Peyer's patch (tissue), 4 donors: Measurements from ENCODE around the gene C12orf56. TPM values are rescaled to one million over a fixed set of nuclear protein-coding genes. Genes with fewer than 3 reads are reported as not detected.

ENCODE experiments used
- DNase-seq, 3 donors: peaks; one replicate each; pipeline ENCODE4 v3.0.0-alpha.2; 2017 to 2019
- H3K27ac ChIP-seq, 4 donors: fragments of 200-600 bp; sonication (generic); one replicate each; pipeline ENCODE4 v1.5.1; 2016 to 2019
- H3K27me3 ChIP-seq, 2 donors: fragments of 200-600 bp; sonication (generic); one replicate each; pipeline ENCODE4 v1.5.1; 2019
- H3K36me3 ChIP-seq, 3 donors: fragments of 200-600 bp; sonication (generic); one replicate each; pipeline ENCODE4 v1.5.1; 2016 to 2019
- H3K4me1 ChIP-seq, 4 donors: fragments of 200-600 bp; sonication (generic); one replicate each; pipeline ENCODE4 v1.5.1; 2016 to 2019
- H3K4me3 ChIP-seq, 4 donors: fragments of 200-600 bp; sonication (generic); 1 replicate in 3 of 4; 2 replicates in 1 of 4; pipeline ENCODE4 v1.5.1; 2016 to 2019; ENCODE audit warnings: mild to moderate bottlenecking in 1 of 4
- H3K9me3 ChIP-seq, 4 donors: fragments of 200-600 bp; sonication (generic); one replicate each; pipeline ENCODE4 v1.5.1; 2016 to 2019; ENCODE audit warnings: mild to moderate bottlenecking in 1 of 4
- POLR2A ChIP-seq, 2 donors: fragments of 450-650 bp; IDR thresholded peaks; one replicate each; pipeline ENCODE4 v1.5.1; 2017; ENCODE audit warnings: antibody characterized with exemption in 2 of 2, mild to moderate bottlenecking in 2 of 2, moderate library complexity in 2 of 2
- total RNA-seq, 4 donors: library from RNA; depleted of rRNA; stranded (reverse); fragments of >200 nt; gene quantifications; one replicate each; pipeline ENCODE4 v1.1.0, GENCODE V29; 2016
- TF ChIP-seq, protein P1 (sequence below), 6 experiments: fragments of 450-650 bp in 4 of 6; fragments of 200-600 bp in 2 of 6; sonication (generic) in 1 of 6; IDR thresholded peaks; one replicate each; pipeline ENCODE4 v1.5.1; 2017 to 2019; ENCODE audit warnings: antibody characterized with exemption in 6 of 6, mild to moderate bottlenecking in 3 of 6, moderate library complexity in 1 of 6

The C12orf56 gene
- total RNA-seq, 4 donors from 2014 or later = not detected

DNA sequence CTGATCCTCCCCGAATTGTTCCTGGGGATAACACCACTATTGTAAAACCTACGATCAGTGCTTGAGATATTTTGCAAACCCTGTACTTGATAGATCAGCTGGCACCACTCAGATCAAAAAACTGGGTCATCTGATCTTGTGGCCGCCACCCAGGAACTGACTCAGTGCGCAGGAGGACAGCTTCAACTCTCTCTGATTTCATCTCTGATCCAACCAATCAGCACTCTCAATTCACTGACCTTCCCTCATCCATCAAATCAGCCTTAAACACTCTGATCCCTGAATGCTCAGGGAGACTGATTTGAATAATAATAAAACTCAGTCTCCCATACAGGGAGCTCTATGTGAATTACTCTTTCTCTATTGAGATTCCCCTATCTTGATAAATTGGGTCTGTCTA, 9.5 kb upstream of the C12orf56 start:
- Histone ChIP-seq H3K27ac (no peak overlapping the region), H3K9me3 (no peaks in the 10 kb centered on the region), H3K4me1 (peaks cover 0 to 5% (median 0%) of the 10 kb centered on the region in 4 donors), H3K4me3 (no peak overlapping the region), H3K36me3 (no peaks in the 10 kb centered on the region), H3K27me3 (no peaks in the 10 kb centered on the region)
- TF ChIP-seq POLR2A (IDR thresholded peaks at IDR 0.05) = no peak
- TF ChIP-seq, protein P1, sequence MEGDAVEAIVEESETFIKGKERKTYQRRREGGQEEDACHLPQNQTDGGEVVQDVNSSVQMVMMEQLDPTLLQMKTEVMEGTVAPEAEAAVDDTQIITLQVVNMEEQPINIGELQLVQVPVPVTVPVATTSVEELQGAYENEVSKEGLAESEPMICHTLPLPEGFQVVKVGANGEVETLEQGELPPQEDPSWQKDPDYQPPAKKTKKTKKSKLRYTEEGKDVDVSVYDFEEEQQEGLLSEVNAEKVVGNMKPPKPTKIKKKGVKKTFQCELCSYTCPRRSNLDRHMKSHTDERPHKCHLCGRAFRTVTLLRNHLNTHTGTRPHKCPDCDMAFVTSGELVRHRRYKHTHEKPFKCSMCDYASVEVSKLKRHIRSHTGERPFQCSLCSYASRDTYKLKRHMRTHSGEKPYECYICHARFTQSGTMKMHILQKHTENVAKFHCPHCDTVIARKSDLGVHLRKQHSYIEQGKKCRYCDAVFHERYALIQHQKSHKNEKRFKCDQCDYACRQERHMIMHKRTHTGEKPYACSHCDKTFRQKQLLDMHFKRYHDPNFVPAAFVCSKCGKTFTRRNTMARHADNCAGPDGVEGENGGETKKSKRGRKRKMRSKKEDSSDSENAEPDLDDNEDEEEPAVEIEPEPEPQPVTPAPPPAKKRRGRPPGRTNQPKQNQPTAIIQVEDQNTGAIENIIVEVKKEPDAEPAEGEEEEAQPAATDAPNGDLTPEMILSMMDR (IDR thresholded peaks at IDR 0.05) = no peak
- DNase-seq = no peak

DNA sequence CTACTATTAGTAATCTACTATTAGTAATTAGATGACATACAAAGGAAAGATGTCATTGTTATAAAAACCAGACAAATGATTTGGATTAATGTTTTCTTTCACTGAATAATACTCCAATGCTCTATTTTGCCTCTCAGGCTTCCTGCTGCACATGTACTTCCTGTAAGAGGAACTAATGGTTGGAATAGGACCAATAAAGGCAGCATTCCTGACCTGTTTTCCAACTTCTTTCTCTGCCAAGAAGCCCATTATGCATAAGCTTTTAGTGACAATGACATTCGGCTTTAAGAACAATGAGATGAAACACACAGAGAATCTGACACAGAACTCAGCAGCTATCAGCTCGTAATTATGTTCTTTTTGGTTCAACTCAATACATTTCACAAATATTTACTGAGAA, 5.2 kb upstream of the C12orf56 start:
- Histone ChIP-seq H3K36me3 (no peaks in the 10 kb centered on the region), H3K9me3 (no peaks in the 10 kb centered on the region), H3K4me3 (no peak overlapping the region), H3K4me1 (peaks cover 0 to under 1% (median 0%) of the 10 kb centered on the region in 4 donors), H3K27me3 (no peaks in the 10 kb centered on the region), H3K27ac (no peak overlapping the region)
- TF ChIP-seq POLR2A (IDR thresholded peaks at IDR 0.05) = no peak
- TF ChIP-seq, protein P1 (IDR thresholded peaks at IDR 0.05) = no peak
- no peak for DNase-seq

DNA sequence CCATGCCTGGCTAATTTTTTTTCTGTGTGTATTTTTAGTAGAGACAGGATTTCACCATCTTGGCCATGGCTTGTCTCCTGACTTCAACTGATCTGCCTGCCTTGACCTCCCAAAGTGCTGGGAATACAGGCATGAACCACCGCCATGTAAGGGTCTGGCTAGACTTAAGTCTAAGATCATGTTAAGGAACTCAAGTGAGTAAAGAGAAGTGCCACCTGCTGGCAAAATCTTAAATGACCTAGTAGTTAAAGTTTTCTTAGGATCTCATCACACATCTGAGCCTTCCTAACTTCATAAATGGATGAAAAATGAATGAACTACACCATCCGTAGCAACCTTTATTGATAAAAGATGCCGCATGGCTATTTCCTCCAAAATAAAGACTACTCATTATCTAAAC, 1.7 kb upstream of the C12orf56 start:
- TF ChIP-seq, protein P1 (IDR thresholded peaks at IDR 0.05) = peak in 3 of 6 experiments; percentile 21 to 31 (median 23)
- TF ChIP-seq POLR2A (IDR thresholded peaks at IDR 0.05) = no peak
- no peak for DNase-seq
- peaks cover 0 to 8% of the 10 kb centered on the region in 2 donors for H3K27me3 ChIP-seq

DNA sequence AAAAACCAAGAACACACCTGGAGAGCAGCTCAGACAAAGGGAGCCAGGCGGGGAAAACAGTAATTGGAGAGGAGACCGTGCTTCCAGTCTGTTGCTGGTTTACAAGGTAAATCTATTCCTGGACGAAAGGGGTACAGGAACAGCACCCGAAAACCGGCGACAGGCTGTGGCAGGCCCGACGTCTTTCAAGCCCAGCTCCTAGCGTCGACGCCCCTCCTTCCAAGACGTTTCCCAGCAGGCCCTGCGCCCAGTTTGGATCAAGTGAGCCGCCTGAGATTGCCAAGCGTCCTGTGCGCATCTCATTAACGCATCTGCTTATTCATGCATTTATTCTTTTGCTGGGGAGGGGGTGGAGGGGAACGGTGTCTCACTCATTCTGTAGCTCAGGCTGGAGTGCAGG, 1.4 kb downstream of the C12orf56 start:
- Histone ChIP-seq H3K4me1 (peaks cover 0 to 9% (median 0%) of the 10 kb centered on the region in 4 donors), H3K4me3 (no peak overlapping the region), H3K27me3 (peaks cover 0 to 8% of the 10 kb centered on the region in 2 donors), H3K36me3 (no peaks in the 10 kb centered on the region), H3K9me3 (no peaks in the 10 kb centered on the region), H3K27ac (no peak overlapping the region)
- no peak for DNase-seq
- no peak for TF ChIP-seq POLR2A (IDR thresholded peaks at IDR 0.05)
- TF ChIP-seq, protein P1 (IDR thresholded peaks at IDR 0.05) = no peak

More for the DNA sequence above, 1.7 kb upstream of the C12orf56 start:
- H3K9me3 ChIP-seq = no peaks in the 10 kb centered on the region
- H3K27ac ChIP-seq = no peak overlapping the region
- H3K4me1 ChIP-seq = peaks cover 0 to 9% (median 0%) of the 10 kb centered on the region in 4 donors
- no peaks in the 10 kb centered on the region for H3K36me3 ChIP-seq
- no peak overlapping the region for H3K4me3 ChIP-seq

DNA sequence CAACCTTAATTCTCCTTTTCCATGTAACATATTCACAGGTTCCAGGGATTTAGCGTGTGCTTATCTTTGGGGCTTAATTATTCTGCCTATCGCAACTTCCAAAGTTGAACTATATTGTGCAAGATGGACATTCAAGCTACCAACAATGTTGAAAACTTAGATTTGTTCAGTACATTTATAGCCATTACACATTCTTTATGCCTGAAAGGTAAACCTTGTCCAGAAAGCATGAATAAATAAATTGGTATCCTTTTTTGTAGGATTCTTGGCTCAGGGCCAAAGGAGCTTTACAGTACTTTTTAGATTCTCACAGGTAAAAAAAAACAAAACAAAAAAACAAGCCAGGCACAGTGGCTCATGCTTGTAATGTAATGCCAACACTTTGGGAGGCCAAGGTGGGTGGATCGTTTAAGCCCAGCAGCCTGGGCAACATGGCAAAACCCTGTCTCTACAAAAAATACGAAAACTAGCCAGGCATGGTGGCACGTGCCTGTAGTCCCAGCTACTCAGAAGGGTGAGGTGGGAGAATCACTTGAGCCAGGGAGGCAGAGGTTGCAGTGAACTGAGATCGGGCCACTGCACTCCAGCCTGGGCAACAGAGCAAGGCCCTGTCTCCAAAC, 3.3 kb downstream of the C12orf56 start:
- TF ChIP-seq POLR2A (IDR thresholded peaks at IDR 0.05) = no peak
- no peaks in the 10 kb centered on the region for H3K36me3 ChIP-seq
- H3K4me1 ChIP-seq = peaks cover 0 to 9% (median 0%) of the 10 kb centered on the region in 4 donors
- no peak overlapping the region for H3K27ac ChIP-seq
- no peak for DNase-seq
- no peaks in the 10 kb centered on the region for H3K9me3 ChIP-seq
- peaks cover 0 to 8% of the 10 kb centered on the region in 2 donors for H3K27me3 ChIP-seq
- H3K4me3 ChIP-seq = no peak overlapping the region

DNA sequence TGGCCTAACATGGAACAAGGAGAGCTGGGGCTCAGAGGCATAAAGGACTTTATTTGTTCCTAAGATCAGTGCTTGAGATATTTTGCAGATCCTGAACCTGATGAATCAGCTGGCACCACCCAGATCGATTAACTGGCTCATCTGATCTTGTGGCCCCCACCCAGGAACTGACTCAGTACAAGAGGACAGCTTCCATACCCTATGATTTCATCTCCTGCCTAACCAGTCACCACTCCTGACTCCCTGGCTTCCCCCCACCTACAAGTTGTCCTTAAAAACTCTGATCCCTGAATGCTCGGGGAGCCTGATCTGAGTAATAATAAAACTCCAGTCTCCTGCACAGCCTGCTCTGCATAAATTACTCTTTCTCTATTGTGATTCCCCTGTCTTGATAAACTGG, 5.1 kb downstream of the C12orf56 start:
- H3K27me3 ChIP-seq = peaks cover 0 to 6% of the 10 kb centered on the region in 2 donors
- H3K36me3 ChIP-seq = no peaks in the 10 kb centered on the region
- no peak overlapping the region for H3K27ac ChIP-seq
- DNase-seq = no peak
- peaks cover 0 to 5% (median 0%) of the 10 kb centered on the region in 4 donors for H3K4me1 ChIP-seq
- TF ChIP-seq, protein P1 (IDR thresholded peaks at IDR 0.05) = no peak
- TF ChIP-seq POLR2A (IDR thresholded peaks at IDR 0.05) = no peak
- no peak overlapping the region for H3K4me3 ChIP-seq
- H3K9me3 ChIP-seq = no peaks in the 10 kb centered on the region
